GM21737 (cell line): Measurements from ENCODE around the gene HELQ.

Experiments used
- ATAC-seq: cut with Tn5 transposase; IDR thresholded peaks from one replicate; pipeline ENCODE4 v1.9.1; 2021; ENCODE audit warnings: mild to moderate bottlenecking, moderate library complexity; ENCODE audit not compliant: unreplicated experiment

The HELQ gene

DNA sequence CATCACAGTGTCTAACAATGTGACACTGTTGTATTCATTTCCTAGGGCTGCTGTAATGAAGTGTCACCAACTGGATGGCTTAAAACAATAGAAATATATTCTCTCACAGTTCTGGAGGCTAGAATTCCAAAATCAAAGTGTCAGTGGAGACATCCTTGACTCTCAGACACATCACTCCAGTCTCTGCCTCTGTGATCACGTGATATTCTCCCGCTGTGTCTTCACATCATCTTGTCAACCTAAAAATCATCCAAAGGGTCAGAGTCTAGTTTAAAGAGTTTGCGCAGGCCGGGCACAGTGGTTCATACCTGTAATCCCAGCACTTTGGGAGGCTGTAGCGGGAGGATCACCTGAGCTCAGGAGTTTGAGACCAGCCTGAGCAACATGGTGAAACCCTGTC, 84.4 kb downstream of the HELQ start:
- ATAC-seq: no peak

DNA sequence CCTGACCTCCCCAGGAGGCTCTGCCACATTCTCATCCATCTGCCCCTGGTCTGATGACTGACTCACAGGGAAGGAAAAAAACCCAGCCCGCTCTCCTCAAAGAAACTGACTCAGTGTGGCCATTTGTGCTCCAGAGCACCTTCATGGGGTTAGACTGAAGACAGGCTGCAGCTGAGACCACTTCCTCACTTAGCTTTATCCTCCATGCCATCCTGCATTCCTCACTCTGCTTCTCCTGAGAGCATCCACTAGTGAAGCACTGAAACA, 85.0 kb downstream of the HELQ start:
- ATAC-seq: no peak

DNA sequence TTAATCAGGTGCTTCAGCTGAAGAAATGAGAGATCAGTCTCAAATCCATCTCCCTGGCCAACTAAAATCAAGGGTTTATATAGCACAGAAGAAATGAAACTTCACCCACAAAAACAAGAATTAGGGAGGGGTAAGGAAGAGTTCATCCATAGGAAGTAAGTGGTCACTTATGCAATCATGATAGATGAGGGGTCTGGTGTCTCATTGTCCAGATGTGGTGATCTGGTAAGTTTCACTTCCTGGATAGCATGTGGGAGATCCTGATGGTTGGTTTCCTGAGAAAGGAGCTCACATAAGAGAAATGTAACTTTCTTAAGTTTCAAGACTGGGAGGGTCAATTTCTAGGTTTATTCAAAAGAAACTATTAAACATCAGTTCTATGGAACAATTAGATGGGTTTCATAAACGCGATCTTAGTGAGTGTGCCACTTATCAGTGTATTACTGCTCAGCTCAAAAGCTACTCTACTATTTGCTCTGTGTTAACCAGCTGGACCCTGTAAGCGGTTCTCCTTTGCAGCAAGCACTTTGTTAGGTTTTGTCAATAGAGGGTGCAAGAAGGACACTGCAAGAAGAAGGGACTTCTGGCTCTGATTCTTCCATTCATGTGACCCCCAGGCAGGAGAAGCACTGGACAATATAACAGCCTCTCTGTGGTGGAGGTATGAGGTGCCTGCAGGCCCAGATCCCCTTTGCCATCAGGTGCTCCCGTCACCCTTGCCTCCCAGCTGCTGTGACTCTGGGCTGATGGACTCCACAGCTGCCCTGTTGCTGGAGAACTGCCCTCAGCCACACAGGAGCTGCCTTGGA, 85.6 kb downstream of the HELQ start:
- no peak for ATAC-seq

DNA sequence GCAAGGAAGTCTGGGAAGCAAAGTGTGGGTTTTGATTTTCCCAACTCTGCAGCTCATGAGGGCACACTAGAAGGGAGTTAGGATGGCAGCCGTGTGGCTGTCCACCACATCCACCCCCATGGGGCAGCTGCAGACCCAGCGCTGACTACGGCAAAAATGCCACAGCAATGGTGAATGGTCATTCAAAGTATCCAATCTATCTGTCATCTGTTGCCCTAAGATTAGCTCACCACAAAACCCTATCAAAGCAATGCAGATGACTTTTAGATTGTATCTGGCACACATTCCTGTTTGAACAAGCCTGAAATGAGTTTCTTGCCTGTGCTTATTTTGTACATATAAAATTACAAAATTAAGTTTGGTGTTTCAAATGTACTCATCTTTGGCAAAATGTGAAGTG, 91.3 kb downstream of the HELQ start:
- no peak for ATAC-seq

DNA sequence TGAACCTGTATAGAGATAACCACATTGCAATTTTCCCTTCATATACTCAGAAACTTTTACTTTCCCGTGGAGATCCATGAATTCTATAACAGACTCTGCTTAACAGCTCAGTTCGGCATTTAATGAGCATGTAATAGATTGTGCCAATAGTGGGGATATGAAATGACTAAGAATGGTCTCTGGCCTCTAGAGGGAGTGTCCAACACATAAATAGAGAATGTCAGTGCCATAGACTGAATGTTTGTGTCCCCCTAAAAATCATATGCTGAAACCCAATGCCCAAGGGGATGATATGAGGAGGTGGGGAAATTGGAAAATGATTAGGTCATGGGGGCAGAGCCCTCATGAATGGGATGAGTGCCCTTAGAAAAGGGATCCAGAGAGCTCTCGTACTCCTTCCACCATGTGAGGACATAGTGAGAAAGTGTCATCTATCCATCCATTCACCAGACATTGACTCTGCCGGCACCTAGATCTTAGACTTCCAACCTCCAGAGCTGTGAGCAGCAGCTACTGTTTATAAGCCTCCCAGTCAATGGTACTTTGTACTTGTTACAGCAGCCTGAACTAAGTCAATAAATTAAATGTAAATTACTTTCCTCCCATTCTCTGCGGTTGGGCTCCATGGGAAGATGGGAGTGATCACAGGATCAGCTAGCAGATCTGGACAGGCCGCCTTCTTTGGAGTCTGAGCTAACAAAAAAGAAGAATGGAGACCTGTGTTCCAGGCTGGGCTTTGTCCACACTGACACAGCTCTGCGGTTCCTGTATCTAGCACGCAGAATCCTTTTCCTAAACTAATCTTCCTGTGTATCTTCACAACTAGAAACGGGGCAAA, 92.9 kb downstream of the HELQ start:
- ATAC-seq: no peak

DNA sequence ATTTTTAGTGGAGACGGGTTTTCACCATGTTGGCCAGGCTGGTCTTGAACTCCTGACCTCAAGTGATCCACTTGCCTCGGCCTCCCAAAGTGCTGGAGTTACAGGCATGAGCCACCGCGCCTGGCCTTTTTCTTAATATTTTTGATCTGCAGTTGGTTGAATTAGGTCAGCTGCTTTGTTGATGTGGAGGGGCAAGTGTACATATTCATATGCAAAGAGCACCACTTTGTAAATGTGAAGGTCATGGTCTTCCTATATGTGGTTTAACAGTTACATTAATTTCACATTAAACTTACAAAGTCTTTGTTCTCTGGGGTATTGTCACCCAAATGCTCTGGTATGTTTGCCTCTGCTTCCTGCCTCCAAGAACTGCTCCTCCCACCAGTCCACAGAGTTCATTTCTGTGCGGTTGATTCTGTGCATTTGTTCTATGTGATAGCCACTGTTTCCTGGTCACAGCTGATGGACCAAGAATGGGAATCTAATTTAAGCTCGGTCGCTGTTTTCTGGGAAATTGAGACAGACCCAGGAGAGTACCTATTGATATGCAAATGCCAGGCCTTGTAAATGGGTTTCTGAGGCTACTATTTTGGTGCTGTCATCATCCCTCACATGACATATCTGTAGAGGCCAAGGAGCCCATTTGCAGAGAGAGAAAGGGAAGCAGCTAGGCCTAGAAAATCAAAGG, 94.1 kb downstream of the HELQ start:
- no peak for ATAC-seq

DNA sequence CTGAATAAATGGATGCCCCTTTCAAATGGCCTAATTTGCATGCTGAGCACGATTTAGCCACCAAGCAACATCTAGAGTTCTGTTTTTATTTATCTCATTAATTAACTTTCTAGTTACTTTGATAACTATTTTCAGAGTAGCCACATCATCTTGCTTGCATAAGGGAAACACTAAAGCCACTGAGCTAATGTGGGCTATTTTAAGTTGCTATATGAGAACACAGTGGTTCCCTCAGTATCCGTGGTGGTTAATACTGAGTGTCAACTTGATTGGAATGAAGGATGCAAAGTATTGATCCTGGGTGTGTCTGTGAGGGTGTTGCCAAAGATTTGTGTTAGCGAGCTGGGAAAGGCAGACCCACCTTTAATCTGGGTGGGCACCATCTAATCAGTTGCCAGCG, 95.6 kb downstream of the HELQ start:
- no peak for ATAC-seq

DNA sequence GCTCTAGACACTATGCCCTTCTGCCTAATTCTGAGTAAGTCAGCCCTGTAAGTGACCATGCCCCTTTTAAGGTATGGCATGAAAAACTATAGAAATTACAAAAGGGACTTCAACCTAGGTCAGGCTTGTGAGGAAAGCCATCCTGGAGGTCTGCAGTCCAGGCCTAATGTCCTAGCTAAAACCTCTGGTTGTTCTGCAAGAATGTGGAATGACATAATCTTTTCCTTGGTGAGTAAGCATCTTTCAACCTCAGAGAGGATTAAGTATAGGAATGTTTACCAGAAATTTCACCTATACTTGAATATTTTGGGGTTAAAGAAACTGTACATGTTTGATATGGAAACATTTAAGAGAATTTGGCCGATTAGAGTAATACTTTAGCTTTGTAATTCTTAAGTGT, 97.2 kb downstream of the HELQ start:
- ATAC-seq: no peak
